Liver (tissue), 3 donors: Measurements from ENCODE around the gene OR52I2.

Experiments used
- GABPA ChIP-seq, 2 donors: IDR thresholded peaks in 1 of 2; conservative IDR thresholded peaks in 1 of 2; 2 replicates each; pipeline ENCODE4 v1.6.1; 2016; ENCODE audit warnings: antibody characterized with exemption in 2 of 2, mild to moderate bottlenecking in 1 of 2, moderate library complexity in 1 of 2
- HNF4A ChIP-seq, 2 donors: conservative IDR thresholded peaks; 2 replicates each; pipeline ENCODE4 v1.6.1; 2016; ENCODE audit warnings: antibody characterized with exemption in 2 of 2, mild to moderate bottlenecking in 2 of 2
- RAD21 ChIP-seq, 2 donors: IDR thresholded peaks; 2 replicates each; pipeline ENCODE4 v1.6.1; 2016; ENCODE audit warnings: antibody characterized with exemption in 2 of 2, mild to moderate bottlenecking in 2 of 2
- TAF1 ChIP-seq: conservative IDR thresholded peaks from 2 replicates; pipeline ENCODE4 v1.6.1; 2016; ENCODE audit warnings: antibody characterized with exemption, mild to moderate bottlenecking
- TF ChIP-seq, protein P1 (sequence below): fragments of 150-350 bp; IDR thresholded peaks from 2 replicates; pipeline ENCODE4 v1.5.1; 2017; ENCODE audit warnings: improper control_type of control experiment, low read depth, low read length; ENCODE audit not compliant: missing input control
- donor health status: healthy.
- donor health status: healthy.

DNA sequence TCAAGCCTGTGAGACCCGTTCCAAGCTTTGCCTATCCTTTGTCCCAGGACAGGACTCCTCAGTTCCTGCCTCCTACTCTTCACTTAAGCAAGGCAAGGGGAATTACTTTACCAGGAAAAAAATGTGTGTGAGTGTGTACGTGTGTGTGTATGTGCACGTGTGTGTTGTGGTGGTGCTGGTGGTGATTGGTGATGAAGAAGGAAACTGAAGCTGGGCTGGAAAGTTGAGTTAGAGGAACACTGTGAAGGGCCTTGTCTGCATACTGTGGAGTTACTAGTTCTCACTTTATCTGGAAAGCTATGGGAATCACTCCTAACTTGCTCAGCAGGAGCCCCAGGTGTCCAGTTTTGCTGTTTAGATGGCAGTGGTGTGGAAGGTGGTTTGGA lies 56.1 kb downstream of the OR52I2 start:
- TF ChIP-seq, protein P1, sequence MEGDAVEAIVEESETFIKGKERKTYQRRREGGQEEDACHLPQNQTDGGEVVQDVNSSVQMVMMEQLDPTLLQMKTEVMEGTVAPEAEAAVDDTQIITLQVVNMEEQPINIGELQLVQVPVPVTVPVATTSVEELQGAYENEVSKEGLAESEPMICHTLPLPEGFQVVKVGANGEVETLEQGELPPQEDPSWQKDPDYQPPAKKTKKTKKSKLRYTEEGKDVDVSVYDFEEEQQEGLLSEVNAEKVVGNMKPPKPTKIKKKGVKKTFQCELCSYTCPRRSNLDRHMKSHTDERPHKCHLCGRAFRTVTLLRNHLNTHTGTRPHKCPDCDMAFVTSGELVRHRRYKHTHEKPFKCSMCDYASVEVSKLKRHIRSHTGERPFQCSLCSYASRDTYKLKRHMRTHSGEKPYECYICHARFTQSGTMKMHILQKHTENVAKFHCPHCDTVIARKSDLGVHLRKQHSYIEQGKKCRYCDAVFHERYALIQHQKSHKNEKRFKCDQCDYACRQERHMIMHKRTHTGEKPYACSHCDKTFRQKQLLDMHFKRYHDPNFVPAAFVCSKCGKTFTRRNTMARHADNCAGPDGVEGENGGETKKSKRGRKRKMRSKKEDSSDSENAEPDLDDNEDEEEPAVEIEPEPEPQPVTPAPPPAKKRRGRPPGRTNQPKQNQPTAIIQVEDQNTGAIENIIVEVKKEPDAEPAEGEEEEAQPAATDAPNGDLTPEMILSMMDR = no peak
- TF ChIP-seq GABPA (IDR thresholded peaks at IDR 0.05 in 1 of 2, conservative IDR thresholded peaks at IDR 0.05 in 1 of 2) (no peak), TAF1 (no peak), RAD21 (IDR thresholded peaks at IDR 0.05) (no peak), HNF4A (conservative IDR thresholded peaks at IDR 0.05) (no peak)
